ENCODE results near the gene ARMH3.

The ARMH3 gene

GRCh38 chr10:102066399-102067088 lies 10.6 kb upstream of the ARMH3 start:
- peak overlapping the region; percentile 83 for H3K4me3 ChIP-seq (ENCODE audit: low read depth, low read length)

GRCh38 chr10:102065561-102066398 lies 9.8 kb upstream of the ARMH3 start:
- H3K4me3 ChIP-seq (ENCODE audit: low read depth, low read length): peak overlapping the region; percentile 83
- TF ChIP-seq CTCF (IDR thresholded peaks at IDR 0.05; ENCODE audit: low read depth, low read length): no peak

More at GRCh38 chr10:102066399-102067088, 10.6 kb upstream of the ARMH3 start:
- TF ChIP-seq CTCF (IDR thresholded peaks at IDR 0.05; ENCODE audit: low read depth, low read length): no peak

GRCh38 chr10:102064868-102065560 lies 9.0 kb upstream of the ARMH3 start, which contains the start of gene HPS6:
Gene HPS6, plus strand, starts transcription at chr10:102065349. Its CDS starts 126 bp downstream, at chr10:102065475.
- peak within 1 kb of the TSS; percentile 83 for H3K4me3 ChIP-seq (ENCODE audit: low read depth, low read length)
- TF ChIP-seq CTCF (IDR thresholded peaks at IDR 0.05; ENCODE audit: low read depth, low read length): no peak

DNA sequence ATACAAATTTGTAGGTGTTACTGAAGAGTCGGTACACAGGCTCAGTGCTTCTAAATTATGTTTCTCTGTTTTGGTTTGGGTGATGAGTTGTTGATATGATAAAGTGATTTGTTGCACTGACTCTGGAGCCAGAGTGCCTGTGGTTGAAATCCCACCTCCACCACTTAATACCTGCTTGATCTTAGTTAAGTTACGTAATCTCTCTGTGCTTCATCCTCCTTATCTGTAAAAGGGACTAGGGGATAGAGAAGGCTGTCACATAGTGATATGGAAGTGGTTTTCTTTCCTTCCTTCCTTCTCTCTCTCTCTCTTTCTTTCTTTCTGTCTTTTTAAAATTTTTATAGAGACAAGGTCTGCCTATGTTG lies 8.5 kb upstream of the ARMH3 start:
- TF ChIP-seq CTCF (IDR thresholded peaks at IDR 0.05; ENCODE audit: low read depth, low read length): no peak
- peak overlapping the region; percentile 83 for H3K4me3 ChIP-seq (ENCODE audit: low read depth, low read length)

DNA sequence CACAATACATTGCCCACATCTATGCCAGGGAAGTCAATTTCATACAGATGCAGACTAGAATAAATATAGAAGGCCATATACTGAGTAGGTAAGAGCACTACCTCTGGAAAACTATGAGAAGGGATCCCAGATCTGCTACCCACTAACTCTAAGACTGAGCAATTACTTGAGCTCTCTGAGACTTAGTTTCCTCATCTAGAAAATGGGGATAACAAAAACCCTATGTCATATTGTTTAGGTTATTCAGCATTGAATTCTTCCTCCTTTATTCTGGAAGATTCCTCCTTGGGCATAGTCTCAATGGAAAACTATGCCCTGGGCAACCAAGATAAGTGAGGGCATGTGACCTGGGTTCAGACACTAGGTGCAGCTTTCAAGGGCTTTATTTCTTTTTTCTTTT lies 4.0 kb upstream of the ARMH3 start:
- no peak for TF ChIP-seq CTCF (IDR thresholded peaks at IDR 0.05; ENCODE audit: low read depth, low read length)
- no peak overlapping the region for H3K4me3 ChIP-seq (ENCODE audit: low read depth, low read length)

GRCh38 chr10:102054881-102055646 lies 909 bp downstream of the ARMH3 start:
- H3K4me3 ChIP-seq (ENCODE audit: low read depth, low read length): peak overlapping the region; percentile 92

DNA sequence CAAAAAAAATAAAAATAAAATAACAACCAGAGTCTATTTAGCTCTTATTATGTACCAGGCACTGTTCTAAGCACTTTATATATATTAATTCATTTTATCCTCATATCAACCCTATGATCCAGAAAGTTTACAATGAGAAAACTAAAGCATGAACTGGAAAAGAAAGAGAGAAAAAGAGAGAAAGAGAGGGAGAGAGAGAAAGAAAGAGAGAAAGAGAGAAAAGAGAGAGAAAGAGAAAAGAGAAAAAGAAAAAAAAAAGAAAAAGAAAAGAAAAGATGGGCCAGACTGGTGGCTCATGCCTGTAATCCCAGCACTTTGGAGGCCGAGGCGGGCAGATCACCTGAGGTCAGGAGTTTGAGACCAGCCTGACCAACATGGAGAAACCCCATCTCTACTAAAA lies 9.9 kb downstream of the ARMH3 start:
- no peak for TF ChIP-seq CTCF (IDR thresholded peaks at IDR 0.05; ENCODE audit: low read depth, low read length)
- H3K4me3 ChIP-seq (ENCODE audit: low read depth, low read length): no peak overlapping the region
